ENCODE data around the gene SLAMF6. TPM values are rescaled to one million over a fixed set of nuclear protein-coding genes. Genes with fewer than 3 reads are reported as not detected.

Gene SLAMF6
- total RNA-seq, 2 experiments from 2014 or later, result 42.8 to 43.9 TPM

DNA sequence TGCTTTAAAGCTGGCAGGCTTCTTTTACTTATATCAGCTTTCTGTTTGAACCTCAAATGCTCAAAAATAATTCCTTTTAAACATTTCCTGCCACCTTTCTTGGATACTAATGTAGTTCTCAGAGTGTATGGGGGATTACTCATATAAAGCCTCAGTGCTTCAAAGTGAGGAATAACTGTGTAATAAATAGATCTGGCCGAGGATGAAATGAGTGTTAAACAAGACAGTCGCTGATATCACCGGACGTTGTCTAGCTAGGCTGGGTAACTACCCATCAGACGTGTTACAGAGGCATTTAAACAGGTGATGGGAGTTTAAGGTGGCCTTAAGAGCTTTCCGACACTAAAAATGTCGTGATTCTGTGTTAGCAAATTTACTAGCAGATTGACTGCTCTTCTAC is 69.6 kb downstream of the SLAMF6 start:
- peak overlapping the region; percentile 90 for H3K27ac Mint-ChIP-seq
- POLR2A ChIA-PET, result interaction anchor here (0.9 to 2.0 kb wide), 3 partner anchors 13 to 21 kb away, joined by 3 to 7 read pairs (median 5); no protein-coding TSS in a partner anchor
- DNase-seq, result no peak
- intact Hi-C loops (cut with micrococcal nuclease), result loop anchor here (5.0 kb wide), 1 partner anchor 64 kb away; no protein-coding TSS in a partner anchor
- no peak for TF ChIP-seq CTCF (IDR thresholded peaks at IDR 0.05)
- H3K36me3 Mint-ChIP-seq (ENCODE audit: low read depth), result peaks cover 9% of the 10 kb centered on the region
- peaks cover 2% of the 10 kb centered on the region for H3K9me3 Mint-ChIP-seq
- peaks cover 72% of the 10 kb centered on the region for H3K4me1 Mint-ChIP-seq (ENCODE audit: low read depth)
- H3K27me3 Mint-ChIP-seq, result no peaks in the 10 kb centered on the region
- peak; percentile 37 for ATAC-seq
- CTCF ChIA-PET, result interaction anchor here (1.0 kb wide), 2 partner anchors 11 to 165 kb away, joined by 3 read pairs; no protein-coding TSS in a partner anchor
- H3K4me3 Mint-ChIP-seq, result peak overlapping the region; percentile 37

DNA sequence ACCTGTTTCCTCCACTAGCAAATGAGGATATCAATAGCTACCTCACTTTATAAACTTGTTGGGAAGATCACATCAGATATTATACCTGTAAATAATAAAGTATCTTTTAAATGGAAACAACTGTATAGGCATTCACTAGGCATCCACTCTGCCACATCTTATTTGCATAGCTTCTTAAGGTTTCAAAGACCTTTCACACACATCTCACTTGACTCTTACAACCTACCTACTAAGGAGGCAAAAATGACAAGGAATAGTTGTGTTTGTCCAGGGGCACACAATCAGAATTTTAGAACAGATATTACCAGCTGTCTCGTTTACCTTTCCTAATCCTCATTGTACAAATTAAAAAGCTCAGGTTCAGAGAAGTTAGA is 71.2 kb downstream of the SLAMF6 start:
- ChIA-PET POLR2A (interaction anchor here (0.9 to 1.6 kb wide), 3 partner anchors 9 to 14 kb away, joined by 3 to 5 read pairs (median 4); no protein-coding TSS in a partner anchor), CTCF (interaction anchor here (0.7 to 1.9 kb wide), 13 partner anchors 9 to 92 kb away, joined by 3 to 7 read pairs (median 4); partner anchors contain the start of gene SLAMF6)
- peaks cover 72% of the 10 kb centered on the region for H3K4me1 Mint-ChIP-seq (ENCODE audit: low read depth)
- intact Hi-C loops (cut with micrococcal nuclease), result loop anchor here (5.0 kb wide), 1 partner anchor 65 kb away; no protein-coding TSS in a partner anchor
- peaks cover 9% of the 10 kb centered on the region for H3K36me3 Mint-ChIP-seq (ENCODE audit: low read depth)
- peak overlapping the region; percentile 42 for H3K4me3 Mint-ChIP-seq
- peak overlapping the region; percentile 90 for H3K27ac Mint-ChIP-seq
- H3K27me3 Mint-ChIP-seq, result no peaks in the 10 kb centered on the region
- peaks cover 2% of the 10 kb centered on the region for H3K9me3 Mint-ChIP-seq
- TF ChIP-seq CTCF (IDR thresholded peaks at IDR 0.05), result no peak
- ATAC-seq (no peak), DNase-seq (no peak)

GRCh38 chr1:160451119-160451858 is 71.8 kb downstream of the SLAMF6 start:
- POLR2A ChIA-PET, result interaction anchor here (0.9 to 1.6 kb wide), 3 partner anchors 9 to 13 kb away, joined by 3 to 5 read pairs (median 4); no protein-coding TSS in a partner anchor
- H3K27me3 Mint-ChIP-seq, result no peaks in the 10 kb centered on the region
- peak overlapping the region; percentile 90 for H3K27ac Mint-ChIP-seq
- peaks cover 2% of the 10 kb centered on the region for H3K9me3 Mint-ChIP-seq
- TF ChIP-seq CTCF (IDR thresholded peaks at IDR 0.05), result no peak
- intact Hi-C loops (cut with micrococcal nuclease), result loop anchor here (5.0 kb wide), 1 partner anchor 66 kb away; no protein-coding TSS in a partner anchor
- DNase-seq, result no peak
- peaks cover 9% of the 10 kb centered on the region for H3K36me3 Mint-ChIP-seq (ENCODE audit: low read depth)
- CTCF ChIA-PET, result interaction anchor here (0.7 to 1.9 kb wide), 12 partner anchors 9 to 93 kb away, joined by 3 to 7 read pairs (median 4); partner anchors contain the start of gene SLAMF6
- peak overlapping the region; percentile 42 for H3K4me3 Mint-ChIP-seq
- peaks cover 74% of the 10 kb centered on the region for H3K4me1 Mint-ChIP-seq (ENCODE audit: low read depth)
- peak; percentile 43 for ATAC-seq

DNA sequence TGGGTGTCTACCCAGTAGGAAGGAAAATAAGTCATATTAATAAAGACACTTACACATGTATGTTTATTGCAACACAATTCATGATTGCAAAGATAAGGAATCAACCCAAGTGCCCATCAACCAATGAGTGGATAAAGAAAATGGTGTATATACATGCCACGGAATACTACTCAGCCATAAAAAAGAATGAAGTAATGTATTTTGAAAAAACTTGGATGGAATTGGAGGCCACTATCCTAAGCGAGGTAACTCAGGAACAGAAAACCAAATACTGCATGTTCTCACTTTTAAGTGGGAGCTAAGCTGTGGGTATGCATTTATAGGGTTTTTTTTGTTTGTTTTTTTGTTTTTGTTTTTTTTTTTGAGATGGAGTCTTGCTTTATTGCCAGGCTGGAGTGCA is 73.6 kb downstream of the SLAMF6 start:
- POLR2A ChIA-PET, result interaction anchor here (0.6 kb wide), 1 partner anchor 16 kb away, joined by 4 read pairs; no protein-coding TSS in a partner anchor
- no peak for ATAC-seq
- CTCF ChIA-PET, result no interaction called here
- Mint-ChIP-seq H3K27me3 (no peaks in the 10 kb centered on the region), H3K9me3 (peaks cover 4% of the 10 kb centered on the region), H3K4me3 (no peak overlapping the region), H3K27ac (no peak overlapping the region), H3K4me1 (ENCODE audit: low read depth) (peaks cover 65% of the 10 kb centered on the region), H3K36me3 (ENCODE audit: low read depth) (peaks cover 7% of the 10 kb centered on the region)
- no peak for DNase-seq
- intact Hi-C loops (cut with micrococcal nuclease), result no loop called here
- TF ChIP-seq CTCF (IDR thresholded peaks at IDR 0.05), result no peak
